Measurements from ENCODE around the gene ALDH1A1.

Gene ALDH1A1

GRCh38 chr9:72914750-72915149, 38.1 kb downstream of the ALDH1A1 start:
- FAIRE-seq, result peak; percentile 72

- FAIRE-seq, result no peak
Measured at GRCh38 chr9:72913382-72914009, 39.4 kb downstream of the ALDH1A1 start.

DNA sequence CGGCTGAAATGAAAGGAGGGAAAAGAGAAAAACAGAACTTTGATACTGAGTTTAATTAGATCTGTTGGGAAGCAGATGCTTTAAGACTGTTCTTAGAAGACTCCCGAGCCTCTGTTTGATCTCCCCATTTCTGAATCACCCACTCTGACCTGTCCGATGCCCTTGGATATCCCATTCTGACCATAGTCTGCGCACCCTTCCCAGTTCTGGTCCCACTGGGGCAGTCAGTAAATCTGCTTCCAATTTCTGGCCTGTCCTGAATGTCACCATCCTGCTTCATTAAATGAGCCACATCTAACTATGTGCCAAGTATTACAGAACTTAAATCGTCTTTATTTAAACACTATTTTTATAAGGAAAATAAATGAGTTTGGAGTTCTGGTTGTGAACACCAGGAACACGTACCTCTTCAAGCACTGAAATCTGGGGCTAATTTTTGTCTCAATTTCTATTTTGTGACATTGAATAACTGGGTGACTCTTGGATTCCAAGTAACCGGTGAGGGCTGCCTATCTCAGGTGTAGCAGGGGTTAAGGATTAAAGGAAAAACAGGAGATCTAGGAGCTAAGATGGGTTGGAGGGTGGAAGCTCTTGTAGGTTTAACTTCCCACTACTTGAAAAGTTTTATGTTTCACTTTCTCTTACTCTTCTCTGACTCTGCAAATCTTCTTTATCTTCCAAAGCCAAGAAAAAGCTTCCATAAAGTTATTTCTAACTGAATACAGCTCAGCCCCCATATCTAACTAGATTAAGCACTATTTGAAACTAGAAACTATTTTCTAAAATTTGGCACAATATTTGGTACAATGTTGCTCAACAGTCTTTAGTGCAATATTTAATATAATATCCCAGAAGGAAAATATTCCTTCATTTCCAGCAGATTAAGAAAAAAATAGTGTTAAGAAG, 40.1 kb downstream of the ALDH1A1 start:
- no peak for FAIRE-seq

DNA sequence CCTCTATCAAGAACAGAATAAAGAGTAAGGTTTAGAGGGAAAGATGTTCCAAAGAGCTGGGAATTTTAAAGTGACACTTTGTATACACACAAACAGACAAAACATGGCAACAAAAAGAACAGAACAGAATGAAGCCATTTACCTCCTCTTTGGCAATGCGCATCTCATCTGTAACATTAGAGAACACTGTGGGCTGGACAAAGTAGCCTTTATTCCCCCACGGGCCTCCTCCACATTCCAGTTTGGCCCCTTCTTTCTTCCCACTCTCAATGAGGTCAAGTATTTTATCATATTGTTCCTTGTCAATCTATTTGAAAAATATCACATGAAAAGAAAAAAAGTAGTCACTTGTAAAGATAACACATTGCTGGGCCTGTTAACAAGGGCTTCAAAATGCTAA, 41.0 kb downstream of the ALDH1A1 start:
- FAIRE-seq, result no peak

- no peak for FAIRE-seq
Measured at GRCh38 chr9:72911247-72911775, 41.5 kb downstream of the ALDH1A1 start.

DNA sequence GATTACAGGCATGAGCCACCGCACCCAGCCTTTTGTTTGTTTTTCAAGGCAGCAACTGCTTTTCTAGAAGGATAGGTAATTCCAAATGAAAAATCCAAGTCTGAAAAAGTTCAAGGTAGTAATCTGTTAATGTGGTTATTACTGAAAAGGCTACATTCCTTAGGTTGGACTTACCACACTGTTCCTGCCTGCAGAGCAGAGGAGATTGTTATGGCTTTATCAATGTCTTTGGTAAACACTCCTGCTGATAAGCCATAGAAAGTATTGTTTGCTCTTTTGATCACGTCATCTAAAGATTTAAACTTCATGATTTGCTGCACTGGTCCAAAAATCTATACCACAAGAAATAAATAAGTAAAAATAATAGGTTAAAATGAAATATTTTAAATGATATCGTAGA, 43.4 kb downstream of the ALDH1A1 start:
- FAIRE-seq, result no peak

GRCh38 chr9:72907421-72907820, 45.4 kb downstream of the ALDH1A1 start:
- no peak for FAIRE-seq

DNA sequence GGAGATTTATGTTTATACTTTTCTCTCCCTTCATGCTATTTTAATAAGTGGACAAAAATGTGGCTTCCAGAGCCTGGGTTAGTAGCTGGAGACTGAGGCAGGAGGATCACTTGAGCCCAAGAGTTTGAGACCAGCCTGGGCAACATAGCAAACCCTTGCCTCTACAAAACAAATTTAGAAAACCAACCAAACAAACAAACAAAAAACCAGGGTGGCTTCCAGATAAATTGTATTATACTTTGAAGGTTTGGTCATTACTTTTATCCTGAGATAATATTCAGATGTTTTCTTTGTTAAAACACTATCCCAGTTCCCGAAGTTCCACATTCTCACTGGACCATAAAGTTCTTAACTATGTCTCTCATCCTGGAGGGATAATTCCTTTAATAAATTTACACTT, 46.0 kb downstream of the ALDH1A1 start:
- FAIRE-seq, result no peak

GRCh38 chr9:72905514-72906480, 47.1 kb downstream of the ALDH1A1 start:
- no peak for FAIRE-seq

GRCh38 chr9:72904267-72905093, 48.4 kb downstream of the ALDH1A1 start:
- FAIRE-seq, result no peak

DNA sequence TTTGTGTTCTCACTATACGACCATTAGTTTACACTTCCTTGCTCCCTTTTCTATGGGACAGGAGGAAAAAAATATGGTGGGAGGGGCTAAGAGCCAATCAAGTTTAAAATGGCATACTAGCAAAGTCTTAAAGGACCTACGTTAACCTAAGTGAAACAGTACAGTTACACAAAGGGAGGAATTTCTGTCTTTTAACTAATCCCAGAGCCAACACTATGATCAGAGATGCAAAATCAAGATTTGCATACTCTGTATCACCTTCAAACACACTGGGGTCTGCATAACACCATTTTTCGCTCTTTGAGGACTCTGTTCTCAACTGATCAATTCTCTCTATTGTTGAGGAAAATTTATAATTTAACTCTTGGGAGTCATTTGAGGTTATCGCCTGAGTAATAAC, 49.8 kb downstream of the ALDH1A1 start:
- FAIRE-seq, result no peak

- no peak for FAIRE-seq
Measured at GRCh38 chr9:72902268-72902667, 50.6 kb downstream of the ALDH1A1 start.

DNA sequence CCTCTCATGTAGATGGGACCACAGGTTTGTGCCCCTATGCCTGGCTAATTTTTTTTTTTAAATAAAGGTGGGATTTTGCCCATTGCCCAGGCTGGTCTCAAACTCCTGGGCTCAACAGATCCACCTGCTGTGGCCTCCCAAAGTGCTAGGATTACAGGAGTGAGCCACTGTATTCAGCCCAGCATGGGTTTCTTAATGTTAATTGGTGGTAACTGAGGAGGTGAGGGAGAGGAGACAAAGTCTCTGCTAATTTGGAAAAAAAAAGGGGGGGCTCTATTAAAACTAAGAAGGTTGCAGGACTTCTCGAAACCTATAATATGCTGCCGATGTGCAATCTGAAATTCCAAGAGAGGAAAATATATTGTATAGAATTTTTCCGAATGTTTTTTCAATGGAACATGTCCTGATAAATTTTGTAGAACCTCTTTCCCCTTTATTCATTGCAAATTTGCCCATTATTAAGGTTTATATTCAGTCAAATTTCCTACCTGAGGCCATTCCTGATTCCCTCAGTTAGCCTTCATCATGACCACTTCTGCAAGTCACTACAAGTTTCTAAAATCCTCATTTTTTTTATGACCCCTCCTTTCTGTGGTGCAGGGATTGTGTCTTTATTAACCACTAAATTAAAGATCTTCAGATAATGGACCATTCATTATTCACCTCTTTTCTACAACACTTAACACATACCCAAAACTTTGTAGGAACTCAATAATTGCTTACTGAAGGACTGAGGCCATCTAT, 52.9 kb downstream of the ALDH1A1 start:
- no peak for FAIRE-seq

GRCh38 chr9:72898784-72899733, 53.8 kb downstream of the ALDH1A1 start:
- peak; percentile 86 for FAIRE-seq

GRCh38 chr9:72898360-72898759, 54.5 kb downstream of the ALDH1A1 start:
- peak; percentile 12 for FAIRE-seq

DNA sequence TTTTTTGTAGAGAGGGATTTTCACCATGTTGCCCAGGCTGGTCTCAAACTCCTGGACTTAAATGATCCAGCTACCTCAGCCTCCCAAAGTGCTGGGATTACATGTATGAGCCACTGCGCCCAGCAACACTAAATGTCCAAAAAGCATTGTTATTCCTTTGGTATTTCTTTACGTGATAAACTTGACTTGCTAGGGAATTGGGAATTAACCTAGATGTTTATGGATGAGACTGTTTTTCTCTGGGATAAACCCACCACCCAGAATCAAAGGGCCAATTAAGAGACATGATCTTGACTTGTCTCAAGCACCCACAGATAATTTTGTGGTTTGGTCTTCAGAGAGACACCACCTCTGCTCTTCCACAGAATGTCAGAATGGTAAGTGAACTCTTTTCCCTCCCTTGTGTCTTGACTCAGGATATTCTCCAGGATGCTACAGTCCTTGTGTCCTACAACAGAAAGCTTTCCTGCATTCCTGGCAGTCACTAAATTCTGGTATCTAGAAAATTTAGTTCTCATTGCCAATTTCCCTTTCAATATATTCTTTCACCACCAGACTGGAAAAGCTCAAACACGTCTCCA, 55.7 kb downstream of the ALDH1A1 start:
- FAIRE-seq, result no peak

DNA sequence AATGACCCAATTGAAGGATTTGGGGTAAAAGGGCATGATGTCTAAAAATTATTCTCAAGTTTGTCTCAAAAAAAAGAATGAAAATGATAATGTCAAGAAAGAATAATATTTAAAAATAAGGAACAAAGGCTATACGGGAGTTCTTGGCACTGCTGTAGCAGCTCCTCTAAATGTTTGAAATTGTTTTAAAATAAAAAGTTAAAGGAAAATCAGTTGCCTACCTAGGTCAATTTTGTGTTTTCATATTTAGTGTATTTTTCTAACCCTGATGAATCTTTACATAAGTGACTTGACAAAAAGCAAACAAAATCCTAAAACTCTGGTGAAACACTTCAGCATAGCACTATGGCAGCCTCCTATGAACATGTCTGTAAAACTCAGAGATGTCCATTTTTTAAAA, 56.4 kb downstream of the ALDH1A1 start:
- no peak for FAIRE-seq

GRCh38 chr9:72895122-72895521, 57.7 kb downstream of the ALDH1A1 start:
- no peak for FAIRE-seq

DNA sequence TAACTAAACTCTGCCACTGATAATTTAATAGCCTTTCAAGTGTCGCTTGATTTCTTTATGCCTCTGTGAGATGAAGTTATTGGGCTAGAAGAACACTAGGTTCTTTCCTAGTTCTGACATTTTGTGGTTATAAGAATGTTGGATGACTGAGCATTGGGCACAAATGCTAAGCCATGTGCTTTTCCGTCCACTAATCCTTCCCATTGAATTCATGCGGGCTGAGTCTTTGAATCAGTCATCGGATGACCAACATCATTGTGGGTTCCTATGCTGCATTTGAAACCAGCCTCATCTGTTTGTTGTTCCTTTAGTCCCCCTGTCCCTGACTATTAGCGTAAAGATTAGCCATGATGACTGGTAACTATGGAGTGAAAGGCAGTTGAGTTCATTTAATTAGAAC, 58.5 kb downstream of the ALDH1A1 start:
- no peak for FAIRE-seq

DNA sequence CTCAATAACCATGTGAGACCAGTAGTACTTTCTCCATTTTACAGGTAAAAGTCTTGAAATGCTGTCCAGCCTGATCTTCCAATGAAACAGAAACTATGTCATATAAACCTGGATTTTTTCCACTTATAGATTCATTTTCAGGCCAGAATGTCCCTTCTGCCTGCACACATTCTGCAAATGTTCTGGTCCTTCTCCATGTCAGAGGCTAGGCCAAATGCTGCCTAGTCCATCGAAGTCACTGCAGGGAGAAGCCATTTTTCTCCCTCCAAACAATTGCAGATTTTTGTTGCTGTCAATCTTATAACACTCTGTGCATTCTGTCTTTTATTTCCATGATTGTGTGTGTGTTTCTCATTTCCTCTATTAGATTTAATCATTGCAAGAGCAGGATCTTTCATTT, 59.4 kb downstream of the ALDH1A1 start:
- no peak for FAIRE-seq

Data from endometrium (tissue), 2 donors.